ENCODE measurements around the gene INPP5A.
"Not testable (repeated sequence)": the region's sequence is repeated elsewhere in the genome, so short reads cannot be mapped to it uniquely, and the experiment has no call there.

INPP5A gene

DNA sequence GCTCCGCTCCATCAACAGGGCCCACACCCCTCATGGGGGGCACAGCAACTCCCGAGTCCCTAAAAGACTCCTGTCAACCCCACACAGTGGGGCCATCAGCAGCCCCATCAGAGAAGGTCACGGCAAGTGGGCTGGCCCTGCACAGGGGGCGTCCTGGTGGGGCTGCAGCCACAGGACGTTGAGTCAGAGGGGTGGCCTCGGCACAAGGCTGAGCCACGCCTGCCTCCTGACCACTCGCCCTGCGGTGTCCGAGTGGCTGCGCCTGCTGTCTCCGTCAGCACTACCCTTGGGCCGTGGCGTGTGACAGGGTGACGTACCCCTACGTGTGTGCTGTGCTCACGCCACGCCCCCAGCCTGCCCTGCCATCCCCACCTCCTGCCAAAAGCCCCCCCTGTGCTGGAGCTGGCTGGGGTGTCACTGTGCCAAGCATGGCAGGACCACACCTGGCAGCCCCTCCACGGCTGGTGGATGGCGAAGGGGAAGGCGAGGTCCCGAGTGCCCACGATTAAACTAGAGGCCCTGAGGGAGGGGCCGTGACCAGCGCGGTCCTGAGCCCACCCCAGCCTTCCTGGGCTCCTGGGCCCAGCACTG, 274.4 kb downstream of the INPP5A start:
- DNase-seq = no peak

DNA sequence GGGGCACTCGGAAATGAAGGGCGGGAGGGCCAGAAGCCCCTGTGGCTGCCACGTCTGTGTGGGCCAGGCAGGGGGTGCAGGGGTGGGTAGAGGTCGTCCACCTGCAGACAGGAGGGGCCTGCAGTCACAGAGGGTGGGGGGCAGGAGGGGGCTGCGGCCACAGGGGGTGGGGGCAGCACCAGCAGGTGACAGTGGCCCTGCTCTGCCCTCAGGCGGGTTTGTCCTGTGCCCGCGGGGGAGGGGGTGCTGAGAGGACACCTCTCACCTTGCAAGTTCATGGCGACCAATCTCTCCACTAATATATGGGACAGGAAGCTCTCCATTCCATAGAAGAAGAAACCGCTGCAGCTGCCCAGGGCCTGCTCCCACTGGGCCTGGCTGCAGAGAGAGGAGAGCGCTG, 274.9 kb downstream of the INPP5A start:
- DNase-seq = no peak

DNA sequence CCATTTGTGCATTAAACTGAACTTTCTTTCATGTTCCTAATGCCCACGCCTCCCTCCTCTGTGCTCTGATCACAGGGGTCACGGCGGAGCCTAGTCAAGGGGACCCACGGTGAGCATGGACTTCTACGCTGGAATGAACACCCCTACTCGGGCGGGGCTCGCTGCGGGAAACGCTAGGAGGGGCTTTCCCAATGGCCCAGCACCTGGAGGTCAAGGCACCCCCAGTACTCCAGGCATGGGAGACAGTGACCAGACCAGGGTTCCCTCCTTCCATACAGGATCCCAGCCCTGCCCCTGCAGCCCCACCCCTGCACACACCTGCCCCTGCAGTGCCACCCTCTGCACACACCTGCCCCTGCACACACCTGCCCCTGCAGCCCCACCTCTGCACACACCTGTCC, 275.4 kb downstream of the INPP5A start:
- DNase-seq = no peak

DNA sequence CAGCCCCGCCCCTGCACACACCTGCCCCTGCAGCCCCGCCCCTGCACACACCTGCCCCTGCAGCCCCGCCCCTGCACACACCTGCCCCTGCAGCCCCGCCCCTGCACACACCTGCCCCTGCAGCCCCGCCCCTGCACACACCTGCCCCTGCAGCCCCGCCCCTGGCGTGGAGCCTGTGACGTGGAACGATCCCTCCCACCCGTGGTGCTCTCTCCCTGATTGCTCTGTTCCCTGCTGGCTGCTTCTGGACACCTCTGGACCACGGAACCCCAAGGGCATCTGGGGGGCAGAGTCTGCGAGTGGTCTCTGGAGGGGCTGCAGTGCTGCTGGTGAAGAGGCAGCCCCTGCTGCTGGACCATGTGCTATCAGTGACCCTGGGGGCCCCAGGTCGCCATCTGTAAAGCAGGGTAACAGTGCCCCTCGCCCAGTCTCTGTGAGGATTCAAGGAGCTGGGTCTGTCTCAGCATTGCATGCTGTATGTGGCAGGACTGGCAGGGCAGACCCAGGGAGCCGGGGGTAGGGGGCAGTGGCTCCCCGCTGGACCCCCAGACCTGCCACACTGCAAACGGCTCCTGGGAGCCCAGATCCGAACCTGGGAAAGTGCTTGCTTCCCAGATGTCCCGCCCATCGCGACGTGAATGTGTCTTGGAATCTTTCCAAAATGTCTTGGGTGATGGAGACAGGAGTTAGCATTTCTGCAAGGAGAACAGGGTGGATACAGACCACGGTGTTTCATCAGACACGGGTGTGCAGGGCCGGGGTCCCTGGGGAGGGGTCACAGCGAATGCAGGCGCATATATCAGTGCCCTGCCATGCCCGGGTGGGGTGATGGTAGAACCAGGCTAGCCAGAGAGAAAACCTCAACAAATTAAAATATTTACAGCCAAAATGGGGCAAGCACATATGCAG, 276.2 kb downstream of the INPP5A start:
- no peak for DNase-seq

DNA sequence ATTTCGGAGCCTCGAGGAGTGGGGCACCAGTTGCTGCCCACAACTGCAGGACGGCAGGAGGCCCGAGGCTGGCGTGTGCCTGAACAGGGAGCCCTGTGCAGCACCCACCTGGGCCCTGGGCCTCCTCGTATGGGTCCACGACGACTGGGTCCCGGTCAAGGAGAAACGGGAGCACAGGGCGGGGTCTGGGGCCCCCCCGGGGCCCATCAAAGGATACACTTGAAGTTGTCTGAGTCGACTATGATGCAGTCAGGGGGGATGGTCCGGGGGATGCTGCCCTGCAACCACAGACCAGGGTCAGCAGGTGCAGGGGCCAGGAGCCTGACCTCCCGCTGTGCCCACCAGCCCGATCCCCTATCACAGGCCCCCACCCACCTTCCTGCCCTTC, 276.9 kb downstream of the INPP5A start:
- no peak for DNase-seq

DNA sequence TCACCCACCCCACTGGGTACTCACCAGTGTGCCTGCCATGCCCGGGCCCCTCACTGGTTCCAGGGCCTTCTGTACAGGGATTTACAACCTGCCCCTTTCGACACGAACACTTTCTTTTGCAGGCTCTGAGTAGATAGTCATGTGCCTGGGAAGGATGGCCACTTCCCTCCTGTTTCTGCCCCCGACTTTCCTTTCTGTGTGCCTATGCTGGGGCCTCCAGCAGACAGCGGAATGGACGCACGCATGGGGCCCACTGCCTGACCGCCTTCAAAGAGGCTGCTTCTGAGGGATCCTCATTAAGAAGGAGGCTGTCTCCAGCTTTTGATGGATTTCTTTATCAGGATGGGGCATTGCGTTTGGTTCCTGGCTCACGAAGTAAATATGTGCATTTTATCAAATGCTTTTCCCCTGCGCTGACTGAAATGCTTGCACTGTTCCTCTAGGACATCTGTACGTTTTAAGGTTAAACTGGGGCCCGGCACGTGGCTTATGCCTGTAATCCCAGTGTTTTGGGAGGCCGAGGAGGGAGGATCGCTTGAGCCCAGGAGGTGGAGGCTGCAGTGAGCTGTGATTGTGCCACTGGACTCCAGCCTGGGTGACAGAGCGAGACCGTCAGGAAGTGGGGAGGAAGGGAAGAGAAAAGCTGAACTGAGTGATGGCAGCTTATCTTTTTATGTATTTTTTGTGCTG, 277.7 kb downstream of the INPP5A start:
- DNase-seq = no peak

DNA sequence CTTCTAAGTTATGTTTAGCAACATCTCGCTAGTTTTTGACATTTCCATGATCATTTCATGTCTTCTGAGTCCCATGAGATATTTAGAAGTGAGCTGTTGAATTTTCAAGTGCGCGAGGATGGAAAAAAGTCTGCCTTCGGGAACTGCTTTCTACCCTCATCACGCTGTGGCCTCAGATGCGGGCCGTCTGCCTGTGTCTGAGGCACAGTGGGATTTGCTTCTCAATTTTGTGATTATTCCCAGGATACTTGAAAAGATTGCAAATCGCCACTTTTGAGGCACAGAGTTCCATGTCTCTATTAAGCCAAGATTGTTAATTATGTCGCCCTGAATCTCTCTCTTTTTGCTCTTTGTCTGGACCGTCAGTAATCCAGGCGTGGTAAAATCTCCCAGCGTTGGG, 279.1 kb downstream of the INPP5A start:
- no peak for DNase-seq

DNA sequence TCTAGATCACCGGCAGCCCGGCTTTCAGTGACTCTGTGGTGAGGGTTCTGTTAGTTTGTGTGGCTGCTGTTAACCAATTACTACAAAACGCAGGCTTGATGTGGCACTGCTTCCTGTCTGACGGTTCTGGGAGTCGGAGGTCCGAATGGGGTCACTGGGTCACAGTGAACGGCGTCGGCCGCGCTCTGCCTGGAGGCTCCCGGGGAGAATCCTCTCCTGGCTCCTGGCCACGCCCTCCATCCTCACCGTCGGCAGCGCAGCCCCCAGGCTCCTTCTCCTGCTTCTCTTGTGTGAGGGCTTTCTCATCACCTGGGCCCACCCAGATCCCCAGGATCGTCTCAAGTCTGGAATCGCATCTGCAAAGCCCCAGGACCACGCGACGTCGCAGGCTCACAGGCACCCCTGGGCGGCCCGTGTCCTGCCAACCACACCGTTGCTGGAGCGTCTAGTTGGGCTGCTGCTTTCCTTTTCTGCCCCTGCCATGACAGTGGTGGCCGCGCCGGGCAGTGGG, 280.2 kb downstream of the INPP5A start:
- DNase-seq = no peak

DNA sequence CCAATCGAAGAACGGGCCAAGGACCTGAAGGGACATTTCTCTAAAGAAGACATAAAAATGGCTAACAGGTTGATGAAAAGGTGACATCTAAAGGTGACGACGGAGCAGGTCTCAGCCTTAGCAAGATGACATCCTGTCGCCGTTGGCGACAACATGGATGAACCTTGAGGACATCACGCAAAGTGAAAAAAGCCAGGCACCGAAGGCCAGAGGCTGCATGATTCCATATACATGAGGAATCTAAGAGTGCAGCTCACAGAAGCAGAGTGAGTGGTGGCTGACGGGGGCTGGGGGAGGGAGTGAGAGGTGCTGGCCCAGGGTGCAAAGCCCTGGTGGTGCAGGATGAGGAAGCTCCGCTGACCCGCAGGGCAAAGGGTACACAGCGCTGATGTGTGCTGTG, 282.5 kb downstream of the INPP5A start:
- no peak for DNase-seq

DNA sequence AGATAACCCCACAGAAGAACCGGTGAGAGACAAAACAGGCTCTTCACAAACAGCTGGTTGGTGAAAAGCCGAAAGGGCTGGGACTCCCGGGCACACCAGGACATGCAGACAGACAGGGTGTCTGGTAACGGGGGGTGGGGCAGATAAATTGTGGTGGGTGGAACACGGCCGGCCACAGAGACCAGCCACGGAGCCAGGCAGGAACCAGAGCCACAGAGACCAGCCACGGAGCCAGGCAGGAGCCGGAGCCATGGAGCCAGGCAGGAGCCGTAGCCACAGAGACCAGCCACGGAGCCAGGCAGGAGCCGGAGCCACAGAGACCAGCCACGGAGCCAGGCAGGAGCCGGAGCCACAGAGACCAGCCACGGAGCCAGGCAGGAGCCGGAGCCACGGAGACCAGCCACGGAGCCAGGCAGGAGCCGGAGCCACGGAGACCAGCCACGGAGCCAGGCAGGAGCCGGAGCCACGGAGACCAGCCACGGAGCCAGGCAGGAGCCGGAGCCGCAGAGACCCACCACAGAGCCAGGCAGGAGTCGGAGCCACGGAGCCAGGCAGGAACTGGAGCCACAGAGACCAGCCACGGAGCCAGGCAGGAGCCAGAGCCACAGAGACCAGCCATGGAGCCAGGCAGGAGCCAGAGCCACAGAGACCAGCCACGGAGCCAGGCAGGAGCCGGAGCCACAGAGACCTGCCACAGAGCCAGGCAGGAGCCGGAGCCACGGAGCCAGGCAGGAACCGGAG, 288.4 kb downstream of the INPP5A start:
- DNase-seq = not testable (repeated sequence)

DNA sequence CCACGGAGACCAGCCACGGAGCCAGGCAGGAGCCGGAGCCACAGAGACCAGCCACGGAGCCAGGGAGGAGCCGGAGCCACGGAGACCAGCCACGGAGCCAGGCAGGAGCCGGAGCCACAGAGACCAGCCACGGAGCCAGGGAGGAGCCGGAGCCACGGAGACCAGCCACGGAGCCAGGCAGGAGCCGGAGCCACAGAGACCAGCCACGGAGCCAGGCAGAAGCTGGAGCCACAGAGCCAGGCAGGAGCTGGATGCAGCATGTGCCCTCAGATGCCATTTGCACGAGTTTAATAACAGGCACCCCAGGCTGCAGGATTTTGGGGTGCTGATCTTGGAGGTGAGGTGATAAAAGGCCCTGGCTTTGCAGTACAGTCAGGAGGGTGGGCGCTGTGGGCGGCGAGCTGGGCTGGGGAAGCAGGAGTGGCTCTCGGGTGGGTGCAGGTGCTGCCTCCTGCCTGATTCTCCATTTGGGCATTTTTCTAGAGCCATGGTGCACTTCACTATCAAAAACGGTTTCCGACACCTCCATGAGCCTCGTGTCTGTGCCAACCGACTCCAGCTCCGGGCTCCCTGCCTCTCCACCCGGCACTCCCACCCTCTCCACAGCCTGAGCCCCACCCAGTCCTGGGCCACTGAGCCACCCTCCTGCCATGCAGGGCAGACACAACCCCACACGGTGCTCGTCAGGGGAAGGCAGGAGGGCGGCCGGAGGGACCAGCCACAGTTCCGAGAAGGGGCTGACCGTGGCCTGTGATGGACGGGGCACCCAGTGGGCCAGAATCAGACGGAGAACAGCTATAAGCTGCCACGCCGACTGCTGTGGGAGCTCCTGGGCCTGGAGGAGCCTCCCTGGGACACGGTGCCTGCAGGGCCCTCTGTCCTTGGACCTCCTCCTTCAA, 289.2 kb downstream of the INPP5A start:
- no peak for DNase-seq

DNA sequence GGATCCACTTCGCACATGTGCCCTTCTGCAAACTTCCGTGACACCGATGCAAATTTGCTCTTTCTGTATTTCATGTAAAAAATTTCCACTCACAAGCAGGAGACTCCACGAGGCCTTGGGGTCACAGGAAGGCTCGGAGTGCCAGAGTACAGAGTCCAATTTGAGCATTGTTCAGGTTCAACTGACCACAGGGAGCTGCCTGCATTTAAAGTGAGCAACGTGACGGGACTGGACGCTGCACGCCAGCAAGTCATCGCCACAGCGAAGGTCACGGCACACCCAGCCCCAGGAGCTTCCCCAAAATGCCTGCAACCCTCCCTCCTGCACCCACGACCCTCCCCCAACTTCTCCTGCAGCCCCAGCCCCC, 289.8 kb downstream of the INPP5A start:
- DNase-seq = no peak

DNA sequence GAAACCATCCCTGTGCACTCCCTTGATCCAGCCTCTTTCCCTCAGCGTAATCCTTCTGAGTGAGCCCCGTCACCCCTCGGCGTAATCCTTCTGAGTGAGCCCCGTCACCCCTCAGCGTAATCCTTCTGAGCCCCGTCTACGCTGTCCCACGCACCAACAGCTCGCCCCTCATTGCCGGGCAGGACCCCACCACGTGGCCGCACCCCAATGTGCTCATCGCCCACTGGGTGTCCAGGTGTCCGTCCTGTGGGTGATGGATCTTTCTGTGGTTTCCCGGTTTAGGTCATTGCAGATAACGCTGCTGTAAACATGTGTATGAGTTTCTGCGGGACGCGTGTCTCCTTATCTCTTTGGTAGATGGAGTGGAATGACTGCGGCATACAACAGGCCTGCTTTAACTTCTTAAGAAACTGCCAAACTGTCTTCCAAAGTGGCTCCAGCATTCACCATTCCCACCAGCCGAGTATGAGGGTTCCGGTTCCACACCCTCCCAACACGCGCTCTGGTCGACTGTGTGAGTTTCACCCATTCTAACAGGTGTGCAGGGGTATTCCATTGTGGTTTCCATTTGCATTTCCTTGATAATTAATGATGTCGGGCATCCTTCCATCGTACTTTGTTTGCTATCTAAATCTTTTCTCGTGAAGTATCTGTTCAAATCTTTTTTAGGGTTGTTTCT, 290.4 kb downstream of the INPP5A start:
- no peak for DNase-seq

DNA sequence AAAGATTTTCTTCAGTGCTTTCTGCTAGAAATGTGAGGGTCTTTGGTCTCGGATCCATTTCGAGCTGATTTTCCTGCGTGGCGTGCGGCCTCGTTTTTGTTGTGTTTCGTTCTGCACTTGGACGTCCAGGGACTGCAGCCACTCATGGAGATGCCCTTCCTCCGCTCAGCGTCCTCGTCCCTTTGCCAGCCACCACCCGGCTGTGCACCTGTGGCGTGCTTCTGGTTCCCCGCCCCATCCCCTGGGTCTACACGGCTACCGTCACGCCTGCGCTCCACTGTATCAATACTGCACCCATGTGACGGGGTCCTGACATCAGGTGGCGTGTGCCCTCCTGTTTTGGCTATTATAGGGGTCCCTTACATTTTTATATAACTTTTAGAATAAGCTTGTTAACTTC, 291.1 kb downstream of the INPP5A start:
- no peak for DNase-seq

DNA sequence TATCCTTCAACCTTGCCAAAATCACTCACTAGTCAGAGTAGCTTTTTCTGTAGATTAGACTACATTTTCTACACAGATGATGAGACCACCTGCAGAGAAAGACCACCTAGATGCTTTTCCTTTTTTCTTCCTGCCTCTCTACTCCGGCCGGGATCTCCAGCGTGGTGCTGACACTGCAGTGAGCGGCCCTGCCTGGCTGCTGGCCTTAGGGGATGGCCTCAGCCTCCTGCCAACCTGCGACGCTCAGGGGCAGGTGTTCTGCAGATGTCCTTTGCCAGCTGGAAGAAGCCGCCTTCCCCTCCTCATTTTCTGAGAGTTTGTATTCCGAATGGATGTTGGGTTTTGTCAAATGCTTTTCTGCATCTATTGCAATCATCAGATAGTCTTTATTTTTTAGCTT, 291.8 kb downstream of the INPP5A start:
- DNase-seq = no peak

DNA sequence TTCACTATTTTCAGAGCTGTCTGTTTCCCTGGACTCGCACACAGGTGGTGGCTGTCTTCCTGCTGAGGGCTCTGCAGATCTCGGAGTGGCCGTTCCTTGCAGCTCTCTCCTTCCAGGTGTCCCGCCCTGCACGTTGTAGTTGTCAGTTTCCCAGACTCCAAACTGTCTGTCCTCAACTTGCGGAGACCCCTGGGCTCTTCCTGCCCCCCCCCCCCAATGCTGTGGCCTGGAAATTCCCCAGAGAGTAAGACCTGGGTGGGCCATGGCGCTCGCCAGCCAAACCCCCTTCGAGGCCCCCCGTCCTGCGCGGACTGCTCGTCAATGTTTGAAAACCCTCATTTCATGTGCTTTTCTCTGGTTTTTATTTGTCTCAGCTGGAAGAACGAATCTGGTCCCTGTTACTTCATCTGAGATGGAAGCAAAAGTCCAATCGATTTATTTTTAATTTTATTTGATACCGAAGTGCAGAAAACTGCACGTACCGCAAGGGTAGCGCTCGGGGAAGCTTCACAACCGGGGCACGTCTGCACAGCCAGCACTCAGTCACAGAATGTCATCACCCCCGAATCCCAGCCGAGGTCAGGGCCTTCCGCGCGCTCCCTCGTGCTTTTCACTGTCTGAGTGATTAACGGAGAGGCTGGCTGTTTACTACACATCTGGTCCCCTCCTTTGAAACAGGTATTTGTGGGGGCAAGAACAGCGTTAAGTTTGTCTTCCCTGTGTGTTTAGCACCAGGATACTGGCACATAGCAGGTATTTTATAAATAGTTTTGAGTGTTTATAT, 294.8 kb downstream of the INPP5A start:
- DNase-seq = no peak

Data from NCI-H187 treated with DMSO at 0.1 percent for 48 hours (cell line).